GM18867 (cell line): ENCODE measurements around the gene ZFHX3.

ENCODE experiments used
- ATAC-seq: cut with Tn5 transposase; IDR thresholded peaks from one replicate; pipeline ENCODE4 v1.9.1; 2021; ENCODE audit warnings: mild to moderate bottlenecking, moderate library complexity; ENCODE audit not compliant: unreplicated experiment

Gene ZFHX3

GRCh38 chr16:72854267-72854959 is 193.5 kb downstream of the ZFHX3 start:
- no peak for ATAC-seq

- no peak for ATAC-seq
Observed at GRCh38 chr16:72853575-72854266, 194.2 kb downstream of the ZFHX3 start.

- ATAC-seq: no peak
Observed at GRCh38 chr16:72852421-72852820, 195.5 kb downstream of the ZFHX3 start.

GRCh38 chr16:72850853-72851252 is 197.1 kb downstream of the ZFHX3 start:
- no peak for ATAC-seq

- ATAC-seq: no peak
Observed at GRCh38 chr16:72850021-72850420, 197.9 kb downstream of the ZFHX3 start.

- no peak for ATAC-seq
Observed at GRCh38 chr16:72848759-72849664, 198.9 kb downstream of the ZFHX3 start.

GRCh38 chr16:72848028-72848400 is 199.9 kb downstream of the ZFHX3 start:
- no peak for ATAC-seq

GRCh38 chr16:72847187-72848027 is 200.5 kb downstream of the ZFHX3 start:
- ATAC-seq: no peak

GRCh38 chr16:72846594-72846993 is 201.3 kb downstream of the ZFHX3 start:
- ATAC-seq: no peak

GRCh38 chr16:72845322-72846020 is 202.5 kb downstream of the ZFHX3 start:
- no peak for ATAC-seq

GRCh38 chr16:72844225-72844920 is 203.6 kb downstream of the ZFHX3 start:
- ATAC-seq: no peak

- ATAC-seq: no peak
Observed at GRCh38 chr16:72841506-72841905, 206.4 kb downstream of the ZFHX3 start.

GRCh38 chr16:72840631-72841381 is 207.1 kb downstream of the ZFHX3 start:
- ATAC-seq: no peak

GRCh38 chr16:72838951-72839350 is 209.0 kb downstream of the ZFHX3 start:
- no peak for ATAC-seq

GRCh38 chr16:72838586-72838910 is 209.4 kb downstream of the ZFHX3 start:
- no peak for ATAC-seq

- ATAC-seq: no peak
Observed at GRCh38 chr16:72837846-72838585, 209.9 kb downstream of the ZFHX3 start.

GRCh38 chr16:72836985-72837384 is 210.9 kb downstream of the ZFHX3 start:
- no peak for ATAC-seq

- ATAC-seq: no peak
Observed at GRCh38 chr16:72836181-72836580, 211.7 kb downstream of the ZFHX3 start.
